Adipose tissue (tissue), 3 donors: Measurements from ENCODE around the gene CNTN2. TPM values are rescaled to one million over a fixed set of nuclear protein-coding genes. Genes with fewer than 3 reads are reported as not detected.

Source experiments
- H3K27ac ChIP-seq: one replicate; pipeline ENCODE4 v1.5.1; 2013; ENCODE audit warnings: low read depth, low read length
- WGBS, 3 donors: extraction: QIAGEN DNeasy Blood & Tissue Kit; methylation state at CpG; one replicate each; pipeline ENCODE4 v1.1.7; 2013; 5-methylcytosine and 5-hydroxymethylcytosine counted together
- polyA plus RNA-seq, 3 donors: library from polyadenylated mRNA; stranded (reverse); fragments of 200-250 nt; gene quantifications; one replicate each; pipeline ENCODE4 v1.2.3, GENCODE V29; 2013
- donor health status: healthy with polysubstance abuse.
- donor health status: Bipolar disorder and iron deficiency.
- donor health status: healthy.

The CNTN2 gene
- polyA plus RNA-seq, 3 donors = 0.10 to 0.34 (median 0.22) TPM

DNA sequence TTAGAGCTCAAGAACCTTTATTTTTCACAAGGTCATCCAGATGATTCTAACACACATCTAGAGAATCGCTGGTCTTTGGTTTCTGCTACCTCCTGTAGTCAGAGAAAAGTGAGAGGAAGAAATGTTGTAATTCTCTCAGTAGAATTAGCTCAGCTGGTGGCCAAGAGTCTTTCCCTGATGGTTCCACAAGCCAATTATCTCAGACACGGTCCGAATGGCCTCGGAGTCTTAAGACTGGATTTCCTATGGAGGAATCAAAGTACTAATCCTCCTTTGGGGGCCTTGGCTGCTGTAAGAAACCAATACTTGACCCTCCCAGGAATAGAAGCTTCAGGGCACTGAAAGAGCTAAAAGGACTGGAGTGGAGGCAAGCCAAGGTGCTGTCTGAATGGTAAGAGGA, 39.4 kb downstream of the CNTN2 start:
- 79 to 96% (median 92%) methylated on average over 4 of the region's 4 CpGs for WGBS, 3 donors
- no peak overlapping the region for H3K27ac ChIP-seq

DNA sequence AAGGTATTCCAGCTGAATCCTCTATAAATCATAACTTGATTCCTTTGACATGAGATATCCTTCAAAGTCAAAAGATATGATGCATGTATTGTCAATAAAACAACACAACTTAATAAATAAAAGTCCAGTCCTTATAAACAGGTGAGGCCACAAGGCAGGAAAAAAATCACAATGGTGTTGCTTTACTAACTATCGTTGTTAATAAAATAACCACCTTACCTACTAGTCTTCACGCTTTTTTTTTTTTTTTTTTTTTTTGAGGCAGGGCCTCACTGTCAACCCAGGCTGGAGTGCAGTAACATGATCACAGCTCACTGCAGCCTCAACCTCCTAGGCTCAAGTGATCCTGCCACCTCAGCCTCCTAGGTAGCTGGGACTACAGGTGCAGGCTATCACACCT, 41.3 kb downstream of the CNTN2 start, which contains the start of gene TMEM81:
Gene TMEM81, minus strand, starts transcription at position 101 of the 400 bp plus-strand sequence. CDS start 140 bp downstream, outside the sequence.
- H3K27ac ChIP-seq = no peak within 1 kb of the TSS
- 90 to 97% (median 97%) methylated on average over 2 of the region's 2 CpGs for WGBS, 3 donors

DNA sequence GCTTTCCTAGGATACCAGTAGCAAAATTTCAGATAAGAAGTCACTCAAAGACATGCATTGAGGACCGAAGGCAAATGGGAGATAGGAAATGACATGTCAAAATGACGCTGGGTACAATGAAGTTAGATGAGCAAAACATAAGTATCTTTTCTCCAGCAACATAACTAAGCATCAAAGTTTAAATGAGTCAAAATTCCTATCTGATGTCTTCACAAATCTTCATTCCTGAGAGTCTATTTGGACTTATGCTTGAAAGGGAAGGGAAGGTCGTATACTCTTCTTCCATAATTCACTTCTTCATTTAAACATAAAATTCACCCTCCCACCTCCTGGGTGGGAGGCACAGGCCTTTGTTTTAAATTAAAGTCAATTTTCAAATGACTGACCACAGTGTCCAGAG, 45.3 kb downstream of the CNTN2 start:
- WGBS, 3 donors = 87 to 89% (median 89%) methylated on average over 3 of the region's 3 CpGs
- H3K27ac ChIP-seq = no peak overlapping the region

DNA sequence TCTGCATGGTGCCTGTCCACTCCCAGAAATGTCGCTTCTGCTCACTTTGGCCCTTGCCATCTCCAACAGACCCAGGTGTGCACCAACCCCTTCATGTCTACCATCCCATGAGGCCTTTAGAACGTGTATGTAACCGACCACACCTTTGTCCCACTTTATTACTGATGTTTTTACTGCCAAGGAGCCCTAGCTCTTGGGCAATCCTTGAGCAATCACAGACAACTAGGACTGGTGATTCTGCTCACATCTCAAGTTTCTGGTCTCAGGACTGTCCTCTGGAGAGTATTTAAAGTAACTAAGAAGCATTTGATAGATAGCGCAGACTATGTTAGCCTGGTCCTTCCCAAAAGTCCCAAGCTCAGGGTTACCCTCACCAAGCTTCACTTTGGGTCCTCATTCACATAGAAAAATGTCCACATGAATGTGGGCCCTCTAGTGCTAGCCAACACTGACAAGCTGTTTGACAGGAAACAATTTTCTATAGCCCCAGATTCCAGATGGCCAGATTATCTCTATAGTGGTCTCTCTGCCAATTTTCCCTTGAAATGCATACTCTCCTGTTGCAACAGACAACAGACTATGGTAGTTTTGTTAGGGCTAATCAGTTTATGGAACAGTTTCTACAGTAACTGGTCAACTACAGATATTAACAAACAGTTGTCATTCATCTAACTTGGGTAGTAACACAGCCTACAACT, 48.2 kb downstream of the CNTN2 start:
- no peak overlapping the region for H3K27ac ChIP-seq
- 76 to 88% (median 78%) methylated on average over 4 of the region's 4 CpGs for WGBS, 3 donors

DNA sequence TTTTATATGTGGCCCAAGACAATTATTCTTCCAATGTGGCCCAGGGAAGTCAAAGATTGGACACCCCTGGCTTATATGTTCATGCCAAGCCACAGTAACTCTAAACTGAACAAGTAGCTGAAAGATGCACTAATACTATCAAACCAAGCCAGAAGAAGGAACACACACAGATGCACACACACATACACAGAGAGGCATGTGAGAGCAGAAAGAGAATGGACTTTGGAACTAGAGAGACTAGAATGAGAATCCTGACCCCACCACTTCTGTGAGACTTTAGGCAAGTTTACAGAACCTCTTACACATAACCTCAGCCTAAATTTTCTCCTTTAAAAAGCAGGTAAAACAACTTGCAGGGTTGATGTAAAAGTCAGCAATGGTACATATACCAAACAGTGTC, 52.4 kb downstream of the CNTN2 start:
- H3K27ac ChIP-seq = no peak overlapping the region

DNA sequence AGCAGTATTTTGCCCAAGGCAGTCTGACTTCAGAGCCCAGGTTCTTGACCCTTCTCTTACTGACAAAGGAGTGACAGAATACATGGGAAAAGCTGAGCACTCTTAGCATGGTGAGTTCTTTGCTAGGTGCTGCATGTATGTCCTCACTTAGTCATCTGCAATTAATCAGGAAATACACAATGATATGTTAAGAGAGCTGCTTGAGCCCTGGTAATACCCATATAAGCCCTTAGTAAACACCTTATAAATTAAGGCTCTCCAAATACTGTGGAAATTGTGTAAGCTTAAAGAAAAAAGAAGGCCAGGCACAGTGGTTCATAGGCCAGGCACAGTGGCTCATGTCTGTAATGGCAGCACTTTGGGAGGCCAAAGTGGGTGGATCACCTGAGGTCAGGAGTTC, 55.2 kb downstream of the CNTN2 start:
- no peak overlapping the region for H3K27ac ChIP-seq

DNA sequence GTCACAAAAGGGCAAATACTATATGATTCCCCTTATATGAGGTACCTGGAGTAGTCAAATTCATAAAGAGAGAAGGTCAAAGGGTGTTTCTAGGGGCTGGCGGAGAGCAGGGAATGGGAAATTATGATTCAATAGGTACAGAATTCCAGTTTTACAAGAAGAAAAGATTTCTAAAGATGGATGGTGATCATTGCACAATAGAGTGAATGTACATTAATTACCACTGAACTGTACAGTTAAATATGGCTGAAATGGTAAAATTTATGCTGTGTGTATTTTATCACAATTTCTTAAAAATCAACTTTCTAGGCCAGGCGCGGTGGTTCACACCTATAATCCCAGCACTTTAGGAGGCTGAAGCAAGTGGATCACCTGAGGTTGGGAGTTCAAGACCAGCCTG, 59.4 kb downstream of the CNTN2 start:
- no peak overlapping the region for H3K27ac ChIP-seq
- 98 to 99% (median 98%) methylated on average over 3 of the region's 3 CpGs for WGBS, 3 donors

DNA sequence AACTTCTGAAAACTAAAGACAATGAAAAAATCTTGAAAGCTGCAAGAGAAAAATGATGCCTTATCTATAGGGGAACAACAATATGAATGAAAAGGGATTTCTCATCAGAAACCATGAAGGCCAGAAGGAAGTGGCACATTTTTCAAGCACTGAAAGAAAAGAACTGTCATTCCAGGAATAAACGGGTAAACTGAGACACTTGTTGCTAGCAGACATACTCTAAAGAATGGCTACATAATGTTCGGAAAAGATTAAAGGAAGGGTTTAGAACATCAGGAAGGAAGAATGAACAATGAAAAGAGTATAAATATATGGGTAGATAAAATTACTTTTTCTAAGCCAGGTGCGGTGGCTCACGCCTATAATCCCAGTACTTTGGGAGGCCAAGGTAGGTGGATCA, 64.3 kb downstream of the CNTN2 start:
- no peak overlapping the region for H3K27ac ChIP-seq
- 91 to 93% (median 91%) methylated on average over 4 of the region's 4 CpGs for WGBS, 3 donors

DNA sequence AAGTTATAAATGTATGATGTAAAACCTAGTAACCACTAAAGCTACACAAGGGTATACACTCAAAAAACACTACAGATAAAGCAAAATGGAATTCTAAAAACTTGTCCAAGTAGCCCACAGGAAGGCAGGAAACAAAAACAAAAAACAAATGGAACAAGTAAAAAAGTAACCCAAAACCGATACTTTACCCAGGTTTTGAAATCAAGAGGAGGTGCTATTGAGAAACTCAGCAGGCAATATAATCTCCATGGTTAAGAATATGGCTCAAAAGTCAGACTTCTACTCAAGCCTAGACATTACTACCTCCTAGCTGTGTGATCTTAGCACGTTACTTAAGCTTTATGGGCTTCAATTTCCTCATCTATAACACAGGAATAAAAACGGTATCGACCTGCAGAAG, 65.5 kb downstream of the CNTN2 start:
- WGBS, 3 donors = 82 to 87% (median 84%) methylated on average over 4 of the region's 4 CpGs

DNA sequence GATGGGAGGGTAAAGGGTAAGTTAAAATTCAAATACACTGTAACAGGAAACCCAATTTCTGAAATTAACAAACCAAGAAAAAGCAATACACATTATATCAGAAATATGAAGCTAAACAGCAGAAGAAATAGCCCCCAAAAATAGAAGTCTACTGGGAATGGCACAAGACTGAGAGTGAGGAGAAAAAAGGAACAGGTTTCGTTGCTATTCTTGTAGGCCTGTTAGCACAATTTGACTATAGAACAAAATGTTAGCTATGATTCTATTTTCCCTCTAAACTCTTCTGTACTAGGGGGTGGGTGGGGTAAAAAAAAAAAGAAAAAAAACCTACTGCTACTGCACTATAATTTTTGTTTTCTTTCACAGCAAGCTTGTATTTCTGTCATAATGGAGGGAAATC, 66.3 kb downstream of the CNTN2 start:
- WGBS, 3 donors = 90 to 93% (median 92%) methylated on average over 1 of the region's 1 CpG

More for the DNA sequence above, 65.5 kb downstream of the CNTN2 start:
- H3K27ac ChIP-seq = no peak overlapping the region

DNA sequence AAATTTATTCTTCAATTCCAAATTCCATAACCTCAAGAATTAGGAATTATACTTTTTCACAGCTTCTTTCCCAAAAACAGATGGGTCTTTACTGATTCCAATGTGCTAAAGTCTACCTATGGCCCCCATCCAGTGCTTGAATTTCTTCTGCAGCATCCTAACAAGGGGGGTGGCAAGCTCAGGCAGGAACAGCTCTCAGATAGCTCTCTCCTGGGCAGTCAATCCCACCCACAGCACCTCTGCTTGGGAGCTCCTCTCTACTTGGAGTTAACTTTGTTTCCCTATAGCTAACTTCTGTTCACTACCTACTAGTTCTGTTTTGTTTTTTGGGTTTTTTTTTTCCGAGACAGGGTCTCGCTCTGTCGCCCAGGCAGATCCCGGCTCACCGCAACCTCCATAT, 66.7 kb downstream of the CNTN2 start:
- 76 to 97% (median 87%) methylated on average over 5 of the region's 5 CpGs for WGBS, 3 donors
- H3K27ac ChIP-seq = no peak overlapping the region

More for the DNA sequence above, 66.3 kb downstream of the CNTN2 start:
- H3K27ac ChIP-seq = no peak overlapping the region

DNA sequence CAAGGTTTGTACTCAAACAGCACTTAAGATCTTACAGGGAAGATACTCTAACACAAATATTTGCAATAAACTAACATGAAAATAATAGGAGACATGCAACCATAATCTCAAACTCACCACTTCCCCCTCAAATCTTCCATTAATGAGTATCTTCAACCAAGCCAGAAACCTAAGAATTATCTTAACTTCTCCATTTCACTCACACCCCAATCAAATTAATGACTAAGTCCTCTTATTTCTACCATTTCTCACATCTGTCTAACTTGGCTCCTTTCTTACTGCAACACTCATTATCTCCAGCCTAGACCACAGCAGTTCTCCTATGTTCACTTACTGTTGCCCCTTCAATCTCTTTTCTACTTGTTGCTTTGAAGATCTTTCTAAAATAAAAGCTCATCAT, 68.3 kb downstream of the CNTN2 start:
- H3K27ac ChIP-seq = no peak overlapping the region

DNA sequence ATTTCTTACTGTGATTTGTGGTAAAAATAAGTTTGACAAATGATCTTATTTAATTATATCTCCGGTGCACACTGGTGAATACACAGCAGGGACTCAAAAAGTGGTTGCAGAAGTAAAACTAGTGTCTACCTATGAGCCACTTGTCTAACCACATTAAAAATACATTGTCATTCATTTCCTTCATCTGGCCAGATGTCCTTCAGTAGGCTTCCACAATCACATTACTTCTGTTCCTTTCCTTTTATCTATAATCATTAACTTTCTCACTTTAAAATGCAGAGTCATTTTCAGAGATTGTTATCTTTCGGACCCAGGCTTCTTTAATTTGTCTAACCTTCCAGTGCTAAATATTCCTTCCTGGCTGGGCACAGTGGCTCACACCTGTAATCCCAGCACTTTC, 75.7 kb downstream of the CNTN2 start:
- H3K27ac ChIP-seq = no peak overlapping the region
- 47 to 75% (median 71%) methylated on average over 2 of the region's 2 CpGs for WGBS, 3 donors

DNA sequence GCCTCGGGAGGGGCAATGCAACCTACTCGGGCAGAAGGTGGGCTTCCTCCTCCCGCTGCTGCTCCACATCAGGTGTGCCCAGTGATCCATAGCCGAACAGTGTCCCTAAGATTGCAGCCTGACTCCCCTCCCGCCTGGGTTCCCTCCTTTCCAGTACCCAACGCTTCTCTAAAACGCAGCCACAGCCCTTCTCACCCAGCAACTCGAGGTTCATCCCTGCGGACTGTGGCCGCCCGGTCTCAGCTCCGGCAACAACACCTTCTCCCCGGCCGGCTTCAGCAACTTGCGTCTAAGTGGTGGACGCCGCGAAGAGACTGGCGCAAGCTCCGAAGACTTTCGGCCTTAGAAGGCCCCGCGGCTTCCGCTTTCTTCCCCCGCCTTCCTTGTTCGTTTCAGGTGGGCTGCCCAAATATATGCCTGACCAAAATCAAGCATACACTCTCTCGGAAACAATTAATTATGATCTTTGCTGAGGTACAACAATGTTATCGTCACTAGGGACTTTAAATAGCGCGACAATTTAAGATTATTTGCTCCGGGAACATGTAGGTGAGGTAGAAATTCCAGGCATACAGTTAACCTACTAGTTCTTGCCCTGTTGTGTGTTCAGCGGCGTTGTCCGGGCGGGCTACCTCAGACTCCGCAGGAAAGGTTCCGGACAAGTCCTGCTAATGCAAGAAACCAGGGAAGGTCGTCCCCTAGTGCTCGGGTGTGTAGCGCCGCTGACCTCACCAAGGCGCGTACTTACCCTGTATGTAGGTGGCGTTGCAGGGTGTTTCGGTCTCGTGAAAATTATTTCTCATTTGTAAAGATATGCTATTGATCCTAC, 78.9 kb downstream of the CNTN2 start, which contains the start of gene RBBP5:
Gene RBBP5, minus strand, starts transcription at position 319 of the 829 bp plus-strand sequence. Its CDS starts 105 bp downstream, at position 214.
- peak within 1 kb of the TSS; percentile 15 for H3K27ac ChIP-seq
- 0 to 1% (median 0%) methylated on average over 46 of the region's 46 CpGs for WGBS, 3 donors

DNA sequence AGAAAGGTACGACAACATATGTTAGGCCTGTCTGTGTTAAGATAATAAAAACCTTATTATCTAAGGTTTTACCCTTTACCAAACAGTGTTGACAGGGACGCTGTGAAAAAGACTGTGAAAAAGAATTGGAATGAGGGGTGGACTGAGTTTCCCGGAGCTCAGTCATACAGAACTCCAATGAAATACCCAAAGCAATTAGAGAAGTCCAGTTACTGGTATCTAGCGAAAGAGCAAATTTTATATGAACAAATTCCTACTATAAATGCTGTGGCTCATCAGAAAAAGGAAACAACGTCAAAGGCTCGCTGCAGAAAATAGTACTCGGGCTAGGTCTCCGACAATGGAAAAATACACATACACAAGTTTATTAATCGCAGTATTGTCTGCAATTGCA, 79.5 kb downstream of the CNTN2 start:
- WGBS, 3 donors = 7 to 19% (median 18%) methylated on average over 9 of the region's 9 CpGs
- no peak overlapping the region for H3K27ac ChIP-seq

DNA sequence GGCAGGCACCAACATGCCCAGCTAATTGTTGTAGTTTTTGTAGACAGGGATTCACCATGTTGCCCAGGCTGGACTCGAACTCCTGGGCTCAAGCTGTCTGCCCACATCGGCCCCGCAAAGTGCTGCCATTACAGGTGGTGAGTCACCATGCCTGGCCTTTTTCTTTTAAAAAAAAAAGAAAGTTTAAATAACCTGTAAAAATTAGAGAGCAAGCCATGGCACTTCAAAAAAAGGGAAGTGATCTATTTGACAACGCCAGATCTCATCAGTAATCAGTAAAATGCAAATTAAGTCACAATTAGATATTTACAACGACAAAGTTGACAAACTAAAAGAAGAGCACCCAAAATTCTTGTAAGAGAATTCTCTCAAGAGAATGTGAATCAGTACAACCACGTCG, 81.7 kb downstream of the CNTN2 start:
- WGBS, 3 donors = 81 to 85% (median 84%) methylated on average over 7 of the region's 7 CpGs
- H3K27ac ChIP-seq = no peak overlapping the region

DNA sequence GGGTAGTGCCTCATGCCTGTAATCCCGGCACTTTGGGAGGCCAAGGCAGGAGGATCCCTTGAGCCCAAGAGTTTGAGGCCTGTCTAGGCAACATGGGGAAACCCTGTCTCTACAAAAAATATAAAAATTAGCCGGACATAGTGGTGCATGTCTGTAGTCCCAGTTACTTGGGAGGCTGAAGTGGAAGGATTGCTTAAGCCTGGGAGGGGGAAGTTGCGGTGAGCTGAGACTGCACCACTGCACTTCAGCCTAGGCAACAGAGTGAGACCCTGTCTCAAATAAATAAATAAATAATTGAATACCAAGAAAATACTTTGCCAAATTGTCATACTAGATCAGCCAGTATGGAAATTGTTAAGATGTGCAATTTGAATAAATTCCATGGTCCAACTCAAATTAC, 84.6 kb downstream of the CNTN2 start:
- 69 to 88% (median 72%) methylated on average over 3 of the region's 3 CpGs for WGBS, 3 donors
- H3K27ac ChIP-seq = no peak overlapping the region
